HUDEP-2 (cell line): ENCODE results near the gene GABBR2.

ENCODE experiments used
- DNase-seq, 76 experiments: peaks; one replicate each; lab custom pipeline; 2025; ENCODE audit not compliant: unreplicated experiment in 76 of 76; lab: John Stamatoyannopoulos, UW

The GABBR2 gene

DNA sequence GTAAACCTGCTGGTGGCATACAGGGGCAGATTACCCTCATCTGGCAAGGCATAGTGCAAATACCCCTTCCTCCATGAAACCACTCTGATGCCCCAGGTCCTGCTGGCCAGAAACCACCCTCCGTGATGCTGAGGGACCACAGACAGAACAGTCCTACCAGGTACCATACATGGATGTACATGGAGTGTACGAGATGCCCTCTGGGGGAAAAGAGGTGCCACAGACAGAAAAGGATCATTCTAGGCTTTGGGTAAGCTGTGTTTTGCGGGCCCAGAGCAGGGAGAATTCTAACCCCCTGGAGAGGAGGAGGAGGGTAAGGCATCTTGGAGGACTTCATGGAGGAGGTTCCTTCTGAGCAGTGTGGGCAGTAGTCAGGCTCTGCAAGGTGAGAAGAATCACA lies 68.3 kb downstream of the GABBR2 start:
- DNase-seq, result no peak

DNA sequence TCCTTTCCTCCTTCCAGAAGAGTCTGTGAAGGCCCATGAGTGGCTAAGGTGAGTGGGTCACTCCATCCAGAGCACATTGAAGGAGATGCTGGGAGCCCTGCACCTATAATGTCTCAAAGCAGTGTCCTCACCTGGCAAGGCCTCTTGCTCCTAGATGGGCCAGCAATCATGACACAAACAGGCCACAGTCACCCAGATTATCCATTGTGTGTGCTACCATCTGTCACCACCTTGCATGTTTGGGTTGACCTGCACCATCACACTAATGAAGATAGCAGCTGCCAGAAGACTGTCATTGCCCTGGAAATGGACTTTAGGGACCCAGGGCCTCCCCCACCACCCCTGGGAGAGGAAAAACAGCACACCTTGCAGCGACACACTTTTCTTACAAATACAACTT lies 69.6 kb downstream of the GABBR2 start:
- DNase-seq, result no peak

DNA sequence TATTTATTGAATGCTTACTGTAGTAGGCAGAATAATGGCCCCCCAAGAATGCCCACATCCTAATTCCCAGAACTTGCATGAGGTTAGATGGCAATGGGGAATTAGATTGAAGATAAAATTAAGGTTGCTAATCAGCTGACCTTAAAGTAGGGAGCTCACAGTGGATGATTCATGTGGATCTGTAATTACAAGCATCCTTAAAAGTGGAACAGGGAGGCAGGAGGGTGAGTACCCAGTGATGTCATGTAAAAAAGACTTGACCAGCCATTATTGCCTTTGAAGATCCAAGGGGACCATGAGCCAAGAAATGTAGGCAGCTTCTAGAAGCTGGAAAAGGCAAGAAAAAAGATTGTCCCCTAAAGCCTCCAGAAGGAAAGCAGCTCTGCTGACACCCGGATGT lies 71.4 kb downstream of the GABBR2 start:
- no peak for DNase-seq

DNA sequence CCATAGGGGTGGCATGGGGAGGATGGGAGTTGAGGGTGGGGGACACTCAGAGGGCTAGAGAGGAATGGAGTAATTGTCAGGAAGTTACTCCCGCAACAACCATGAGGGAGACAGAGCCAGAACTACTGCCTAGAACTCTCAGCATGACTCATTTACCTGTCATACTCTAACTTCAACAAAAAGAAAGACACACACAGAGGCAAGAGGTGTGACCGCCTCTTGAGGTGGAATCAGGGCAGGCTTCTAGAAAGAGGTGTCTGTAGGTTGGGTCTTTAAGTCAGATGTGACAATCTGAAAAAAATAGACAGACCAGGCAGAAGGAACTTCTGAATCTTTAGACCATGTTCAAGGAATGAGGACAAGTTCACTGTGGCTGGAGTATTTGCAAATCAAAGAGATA lies 73.4 kb downstream of the GABBR2 start:
- no peak for DNase-seq

DNA sequence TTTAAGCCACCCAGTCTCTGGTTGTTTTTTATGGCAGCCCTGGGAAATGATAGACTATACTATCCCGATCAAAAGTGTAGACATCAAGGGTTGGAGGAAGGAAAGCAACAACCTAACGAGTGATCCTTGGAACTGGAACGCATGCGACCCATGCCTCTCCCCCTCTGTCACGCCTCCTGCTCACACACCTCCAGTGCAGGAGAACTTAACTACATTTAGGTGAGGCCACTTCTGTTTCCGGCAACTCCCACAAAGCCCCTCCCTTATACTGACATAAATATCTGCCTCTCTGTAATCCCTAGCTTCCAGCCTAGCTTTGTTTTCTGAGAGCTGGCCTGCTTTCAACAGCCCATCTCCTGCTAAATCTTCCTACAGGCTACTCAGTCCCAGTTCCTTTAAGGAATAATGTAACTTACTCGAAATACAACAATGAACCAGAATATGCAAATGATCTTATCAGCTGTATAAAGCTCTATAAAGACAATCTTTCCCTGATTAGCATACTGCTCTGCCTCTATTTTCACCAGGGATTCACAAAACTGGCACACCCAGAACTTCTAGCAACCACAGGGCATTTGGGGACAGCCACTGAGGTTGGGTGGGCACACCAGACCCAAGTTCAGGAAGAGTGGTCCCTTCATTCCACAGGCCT lies 73.9 kb downstream of the GABBR2 start:
- DNase-seq, result no peak

DNA sequence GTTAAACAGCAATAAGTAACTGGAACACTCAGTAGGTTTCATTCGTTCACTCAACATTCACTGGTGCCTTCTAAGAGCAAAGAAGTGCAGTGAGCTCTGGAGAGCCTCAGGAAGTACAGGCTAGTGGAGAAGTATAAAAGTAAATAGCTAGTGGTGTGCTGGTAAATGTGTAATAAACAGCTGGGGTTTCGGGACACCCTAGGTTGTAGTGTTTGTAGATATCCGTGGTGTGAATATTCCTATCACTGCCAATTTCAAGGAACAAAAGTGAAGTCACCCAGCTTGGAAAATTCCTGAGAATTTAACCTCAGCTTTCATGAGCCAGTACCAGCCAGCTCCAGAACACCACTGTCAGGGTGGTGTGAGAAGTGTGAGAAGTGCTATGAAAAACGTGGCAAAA lies 75.9 kb downstream of the GABBR2 start:
- DNase-seq, result no peak

DNA sequence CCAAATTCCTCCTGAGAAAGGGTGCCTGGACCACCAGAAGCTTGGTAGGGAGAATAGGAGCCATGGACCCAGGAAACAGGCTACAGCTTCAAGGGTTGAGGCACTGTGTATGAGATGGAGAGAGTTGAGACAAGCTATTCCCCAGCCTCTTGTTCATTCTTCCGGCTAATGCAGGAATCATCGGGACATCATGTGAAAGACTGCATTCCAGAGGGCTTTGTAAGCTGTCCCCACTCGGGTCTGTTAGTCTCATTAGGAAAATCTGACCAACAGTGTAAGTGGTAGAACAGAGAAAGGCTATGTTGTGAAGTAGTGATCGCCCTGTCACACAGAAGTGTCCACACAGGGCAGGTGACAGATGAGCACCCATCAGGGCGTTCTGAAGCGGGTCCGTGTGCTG lies 81.4 kb downstream of the GABBR2 start:
- no peak for DNase-seq

DNA sequence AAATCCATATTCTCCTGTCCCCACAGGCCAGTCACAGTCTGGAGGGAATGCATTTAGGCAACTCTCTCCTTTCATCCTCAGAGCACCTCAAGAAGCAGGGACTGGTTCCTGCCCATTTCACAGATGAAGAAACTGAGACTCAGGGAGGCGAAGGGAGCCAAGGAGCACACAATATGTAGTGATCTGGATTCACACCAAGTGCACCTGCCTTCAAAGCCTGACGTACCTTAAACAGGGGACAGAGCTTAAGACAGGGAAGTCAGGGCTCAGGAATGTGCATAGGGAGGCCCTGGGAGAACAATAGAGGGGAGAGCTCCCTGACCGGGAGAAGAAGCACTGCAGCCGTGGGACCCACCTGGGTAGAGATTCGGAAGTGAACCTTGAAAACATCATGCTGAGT lies 83.0 kb downstream of the GABBR2 start:
- no peak for DNase-seq

DNA sequence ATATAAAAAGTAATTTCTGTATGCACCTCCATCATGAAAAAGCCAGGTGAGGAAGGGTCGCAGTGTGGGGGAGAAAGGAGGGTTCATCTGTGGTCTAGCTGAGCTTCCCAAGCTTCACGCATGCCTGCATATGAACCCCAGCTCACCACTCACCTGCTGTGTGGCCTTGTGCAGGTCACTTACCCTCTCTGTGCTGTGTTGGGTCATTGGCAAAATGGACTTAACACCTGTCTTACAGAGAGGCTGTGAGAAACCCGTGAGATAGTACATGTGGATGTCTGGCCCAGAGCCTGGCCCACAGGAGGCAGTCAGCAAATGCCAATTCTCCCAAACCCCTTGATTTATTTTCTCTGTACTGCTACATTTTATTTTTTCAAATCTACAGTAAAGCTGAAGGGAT lies 88.9 kb downstream of the GABBR2 start:
- DNase-seq, result no peak

DNA sequence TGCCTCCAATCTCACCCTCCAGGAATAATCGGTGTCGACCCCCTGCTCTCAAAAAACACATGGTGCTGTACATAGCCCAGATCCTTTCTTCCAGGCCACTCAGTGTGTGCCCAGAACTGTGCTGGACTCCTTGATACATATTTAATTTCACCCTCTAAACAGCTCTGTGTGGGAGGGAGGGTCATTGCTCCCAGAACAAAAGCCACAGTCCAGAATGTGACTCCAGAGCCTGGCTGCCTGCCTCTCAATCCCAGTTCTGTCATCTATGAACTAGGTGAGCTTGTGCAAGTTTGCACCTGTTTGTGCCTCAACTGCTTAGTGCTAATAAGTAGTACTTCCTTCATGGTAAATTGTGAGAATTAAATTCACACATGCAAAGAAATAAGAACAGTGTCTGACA lies 93.1 kb downstream of the GABBR2 start:
- DNase-seq, result no peak

DNA sequence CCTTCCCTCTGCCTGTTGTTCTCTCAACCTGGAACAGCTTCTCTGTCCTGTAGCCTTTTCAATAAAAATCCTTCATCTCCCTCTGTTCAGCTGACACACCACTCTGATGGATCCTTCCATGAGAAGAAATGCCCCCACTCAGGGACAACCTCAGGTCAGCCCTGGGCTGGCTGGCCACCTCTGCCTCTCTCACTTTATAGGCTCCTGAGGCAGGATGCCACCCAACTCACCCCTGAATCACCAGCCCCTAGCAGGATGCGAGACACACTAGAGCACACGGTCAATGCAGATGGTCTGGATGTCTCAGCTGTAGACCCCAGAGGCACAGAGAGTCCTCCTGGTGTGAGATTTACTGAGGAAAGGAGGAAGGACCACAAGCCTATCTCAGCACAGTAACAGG lies 93.8 kb downstream of the GABBR2 start:
- no peak for DNase-seq

DNA sequence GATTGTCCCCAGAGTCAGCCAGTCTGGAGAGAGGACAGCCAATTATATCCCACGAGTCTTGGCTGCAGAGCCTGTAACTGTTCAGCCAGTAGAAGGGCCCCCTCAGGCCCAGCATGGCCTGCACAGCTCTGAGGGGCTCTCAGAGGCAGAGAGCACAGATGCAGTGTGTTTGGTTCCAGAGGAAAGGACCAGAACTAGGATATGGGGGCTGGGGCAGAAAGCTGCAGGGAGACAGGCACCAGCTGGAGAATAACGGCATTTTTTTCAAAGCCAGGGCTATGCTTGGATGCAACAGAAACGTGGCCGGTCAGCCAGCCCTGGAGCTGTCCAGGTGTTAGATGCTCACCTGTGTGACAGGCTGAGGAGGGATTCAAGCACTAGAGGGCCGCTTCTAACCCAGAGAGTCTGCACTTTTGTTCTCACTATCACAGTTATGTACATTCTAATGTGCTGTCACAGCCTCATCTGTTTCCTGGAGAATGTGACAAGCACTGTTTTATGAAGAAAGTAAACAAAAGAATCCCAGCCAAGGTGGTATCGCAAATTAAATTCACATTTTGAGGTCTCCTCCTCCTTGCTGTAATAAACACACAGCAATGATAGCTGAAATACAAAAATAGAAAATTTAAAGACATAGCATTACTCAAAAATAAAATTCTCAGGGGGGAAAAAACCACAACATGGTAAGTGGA lies 96.5 kb downstream of the GABBR2 start:
- no peak for DNase-seq

DNA sequence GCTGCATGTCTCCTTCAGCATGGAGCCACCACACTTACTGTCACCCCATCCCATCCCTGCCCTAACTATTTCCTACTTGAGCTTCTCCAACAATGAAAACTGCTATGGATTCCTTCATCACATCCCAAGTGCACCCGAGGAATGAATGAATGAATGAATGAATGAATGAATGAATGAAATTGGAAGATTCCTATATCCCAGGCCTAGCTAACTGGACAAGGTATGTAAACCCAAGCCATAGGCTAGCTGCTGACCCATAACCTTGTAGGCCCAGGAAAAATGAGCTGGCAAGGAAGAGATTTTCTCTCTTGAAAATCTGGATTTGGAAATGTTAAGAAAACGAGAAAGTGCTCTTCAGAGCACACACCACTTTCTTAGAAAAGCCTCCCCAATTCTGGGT lies 97.4 kb downstream of the GABBR2 start:
- no peak for DNase-seq

DNA sequence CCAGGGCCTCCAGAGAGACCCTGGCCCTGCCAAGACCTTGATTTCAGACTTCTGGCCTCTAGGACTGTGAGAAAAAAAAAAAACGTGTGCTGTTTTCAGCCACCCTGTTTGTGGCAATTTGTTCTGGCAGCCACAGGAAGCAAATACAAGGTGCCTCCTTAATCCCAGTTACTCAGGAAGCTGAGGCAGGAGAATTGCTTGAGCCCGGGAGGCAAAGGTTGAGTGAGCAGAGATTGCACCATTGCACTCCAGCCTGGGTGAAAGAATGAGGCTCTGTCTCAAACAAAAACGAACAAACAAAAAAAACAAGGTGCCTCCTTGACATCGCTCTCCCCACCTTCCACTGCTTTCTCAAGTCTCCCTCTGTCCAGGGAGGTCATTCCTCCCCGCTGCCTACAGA lies 98.0 kb downstream of the GABBR2 start:
- no peak for DNase-seq

DNA sequence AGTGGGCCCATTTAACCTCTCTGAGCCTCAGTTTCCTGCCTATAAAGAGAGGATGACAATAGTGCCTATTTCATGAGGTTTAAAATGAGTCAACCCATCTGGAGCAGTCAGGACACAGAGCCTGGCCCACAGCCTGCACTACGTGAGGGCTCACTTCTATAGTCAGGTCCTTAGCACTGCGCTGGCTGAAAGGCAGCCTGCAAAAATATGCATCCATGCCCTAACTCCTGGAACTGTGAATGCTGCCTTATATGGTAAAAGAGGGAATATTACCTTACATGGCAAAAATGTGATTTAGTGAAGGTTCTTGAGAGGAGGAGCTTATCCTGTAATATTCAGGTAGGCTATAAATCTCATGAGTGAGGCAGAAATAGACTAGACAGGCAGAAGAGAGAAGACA lies 98.5 kb downstream of the GABBR2 start:
- DNase-seq, result no peak

DNA sequence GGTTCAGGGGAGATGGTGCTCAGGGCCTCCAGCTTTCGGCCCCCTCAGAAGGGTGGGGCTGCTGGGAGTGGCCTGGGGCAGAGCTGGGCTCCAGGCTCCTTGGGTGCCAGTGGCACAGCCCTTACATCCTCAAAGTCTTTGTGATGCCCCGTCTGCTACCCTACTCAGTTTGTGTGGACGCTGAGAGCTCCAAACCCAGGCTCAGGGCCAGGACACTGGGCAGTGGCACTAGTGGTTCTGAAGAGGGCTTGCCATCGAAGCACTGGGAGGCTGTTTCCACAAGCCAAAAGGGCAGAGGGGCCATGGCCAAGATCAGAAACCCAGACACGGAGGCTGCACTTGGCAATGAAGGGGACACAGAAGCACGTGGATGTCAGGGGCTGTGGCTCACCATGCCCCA lies 99.1 kb downstream of the GABBR2 start:
- DNase-seq, result no peak

DNA sequence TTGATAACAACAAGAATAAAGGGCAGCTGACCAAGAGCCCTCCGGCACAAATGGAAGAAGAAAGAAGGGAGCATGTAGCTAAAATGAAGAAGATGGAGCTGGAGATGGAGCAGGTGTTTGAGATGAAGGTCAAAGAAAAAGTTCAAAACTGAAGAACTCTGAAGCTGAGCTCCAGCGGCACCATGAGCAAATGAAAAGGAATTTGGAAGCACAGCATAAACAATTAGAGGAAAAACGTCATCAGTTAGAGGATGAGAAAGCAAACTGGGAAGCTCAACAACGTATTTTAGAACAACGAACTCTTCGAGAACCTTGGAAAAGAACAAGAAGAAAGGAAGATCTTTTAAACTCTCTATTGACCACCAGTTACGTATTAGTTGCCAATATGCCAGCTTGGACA lies 100.9 kb downstream of the GABBR2 start:
- no peak for DNase-seq

DNA sequence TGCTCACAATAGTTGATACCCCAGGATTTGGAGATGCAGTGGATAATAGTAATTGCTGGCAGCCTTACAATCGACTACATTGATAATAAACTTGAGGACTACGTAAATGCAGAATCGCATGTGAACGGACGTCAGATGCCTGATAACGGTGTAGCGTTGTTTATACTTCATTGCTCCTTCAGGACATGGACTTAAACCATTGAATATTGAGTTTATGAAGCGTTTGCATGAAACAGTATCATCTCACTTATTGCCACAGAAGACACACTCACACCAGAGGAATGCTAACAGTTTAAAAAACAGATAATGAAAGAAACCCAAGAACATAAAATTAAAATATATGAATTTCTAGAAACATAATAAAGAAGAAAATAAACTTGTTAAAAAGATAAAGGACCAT lies 101.6 kb downstream of the GABBR2 start:
- DNase-seq, result no peak

DNA sequence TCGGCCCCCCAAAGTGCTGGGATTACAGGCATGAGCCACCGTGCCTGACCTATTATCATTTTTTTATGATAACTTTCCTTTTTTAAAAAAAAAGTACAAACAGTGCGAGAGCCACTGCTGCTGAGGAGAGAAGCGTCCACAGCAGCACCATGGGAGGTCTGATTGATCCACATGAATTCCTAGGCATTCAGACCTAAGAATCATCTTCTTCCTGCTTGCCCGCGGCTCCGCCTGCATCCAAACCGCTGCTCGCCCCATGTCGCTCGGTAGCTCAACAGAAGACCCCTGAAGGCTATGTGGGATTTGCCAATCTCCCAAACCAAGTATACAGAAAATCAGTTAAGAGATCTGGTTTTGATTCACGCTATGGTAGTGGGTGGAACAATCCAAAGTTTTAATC lies 102.0 kb downstream of the GABBR2 start:
- DNase-seq, result no peak

DNA sequence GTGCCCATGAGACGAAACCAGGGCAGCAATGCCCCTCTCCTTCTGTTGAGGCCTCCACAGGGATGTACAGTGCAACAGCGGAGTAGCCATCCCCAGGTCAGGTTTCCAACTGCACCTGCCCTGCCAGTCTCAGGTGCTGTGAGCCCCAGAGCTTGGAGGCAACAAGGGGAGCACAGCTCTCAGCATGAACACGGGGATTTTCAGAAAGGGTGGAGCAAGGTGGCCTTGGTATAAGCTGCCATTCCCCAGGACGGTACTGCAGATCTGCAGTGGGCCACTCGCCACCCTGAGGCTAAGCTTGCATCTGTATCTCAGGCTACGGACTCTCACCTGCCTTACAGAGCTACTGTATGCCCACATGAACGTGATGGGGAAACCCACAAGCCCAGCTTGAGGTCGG lies 103.6 kb downstream of the GABBR2 start:
- no peak for DNase-seq

DNA sequence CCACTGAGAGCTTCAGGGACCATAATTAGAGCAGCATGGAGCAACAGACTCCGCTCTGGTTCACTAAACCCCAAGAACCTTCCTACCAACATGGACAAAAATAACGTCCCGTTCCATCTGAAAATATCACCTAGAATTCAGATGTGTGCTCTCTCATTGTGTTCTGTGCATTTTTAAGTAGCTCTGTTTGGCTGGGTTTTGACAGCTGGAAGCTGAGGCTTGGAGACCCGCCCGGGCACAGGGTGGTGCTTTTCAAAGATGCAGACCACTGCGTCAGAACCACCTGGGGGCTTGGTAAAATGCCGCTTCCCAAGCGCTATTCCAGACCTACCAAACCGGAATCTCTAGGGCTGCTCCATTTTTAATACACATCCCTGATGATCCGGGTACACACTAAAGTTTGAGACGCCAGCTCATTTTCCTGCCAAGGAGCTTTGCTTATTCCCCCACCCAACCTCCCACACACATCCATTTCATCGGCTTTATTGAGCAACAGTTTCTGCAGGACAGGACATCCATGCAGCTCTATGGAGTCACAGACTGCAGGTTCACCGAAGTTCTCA lies 104.8 kb downstream of the GABBR2 start:
- DNase-seq, result no peak

DNA sequence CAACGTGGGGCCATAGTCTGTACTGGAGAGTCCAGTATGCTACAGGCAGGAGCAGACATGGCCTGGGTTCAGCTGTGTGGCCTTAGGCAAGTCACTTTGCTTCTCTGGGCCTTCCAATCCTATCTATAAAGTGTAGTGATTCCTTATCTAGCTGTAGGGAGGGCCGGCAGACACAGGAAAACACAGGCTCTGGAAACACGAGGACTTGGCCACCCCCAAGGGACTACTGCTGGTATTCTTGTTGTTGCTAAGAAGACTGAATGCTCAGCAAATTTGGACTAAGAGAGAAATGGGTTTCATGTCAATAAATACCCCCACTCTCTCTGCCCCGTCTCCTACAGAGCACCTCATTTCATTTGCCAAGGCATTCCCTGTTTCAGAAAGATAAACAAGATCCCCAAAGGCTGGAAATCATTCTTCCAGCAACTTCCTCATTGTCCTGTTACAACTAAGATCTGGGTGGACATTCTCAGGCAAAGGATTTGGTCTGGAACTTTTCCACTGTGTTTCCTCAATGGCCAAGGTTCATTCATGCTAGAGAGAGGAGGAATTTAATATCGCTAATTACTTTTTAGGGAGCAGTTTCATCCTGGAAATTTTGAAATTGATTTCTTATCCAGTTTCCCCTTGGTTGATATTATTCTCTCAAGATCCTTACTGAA lies 105.8 kb downstream of the GABBR2 start:
- DNase-seq, result no peak
